Mucosa of rectum (tissue), 2 donors: ENCODE results near the gene IL37.
"Not testable (repeated sequence)": the region's sequence is repeated elsewhere in the genome, so short reads cannot be mapped to it uniquely, and the experiment has no call there.

Experiments used
- H3K27ac ChIP-seq, 2 donors: one replicate each; pipeline ENCODE4 v1.7.0; 2013; ENCODE audit warnings: inconsistent platforms in 2 of 2, low read depth in 2 of 2, low read length in 2 of 2
- H3K27me3 ChIP-seq, 2 donors: one replicate each; pipeline ENCODE4 v1.7.0; 2013; ENCODE audit warnings: low read length in 2 of 2; ENCODE audit not compliant: control insufficient read depth in 2 of 2, insufficient read depth in 2 of 2
- H3K36me3 ChIP-seq, 2 donors: one replicate each; pipeline ENCODE4 v1.7.0; 2013; ENCODE audit warnings: low read length in 2 of 2; ENCODE audit not compliant: control insufficient read depth in 2 of 2, insufficient read depth in 2 of 2
- H3K4me1 ChIP-seq, 2 donors: one replicate each; pipeline ENCODE4 v1.7.0; 2013; ENCODE audit warnings: low read length in 2 of 2, mild to moderate bottlenecking in 1 of 2; ENCODE audit not compliant: control insufficient read depth in 2 of 2, insufficient read depth in 2 of 2
- H3K4me3 ChIP-seq, 2 donors: one replicate each; pipeline ENCODE4 v1.7.0; 2013; ENCODE audit warnings: low read length in 2 of 2
- H3K9ac ChIP-seq, 2 donors: one replicate each; pipeline ENCODE4 v1.7.0; 2013; ENCODE audit warnings: low read length in 2 of 2, low read depth in 1 of 2, mild to moderate bottlenecking in 1 of 2
- H3K9me3 ChIP-seq, 2 donors: one replicate each; pipeline ENCODE4 v1.7.0; 2013; ENCODE audit warnings: low read length in 2 of 2; ENCODE audit not compliant: control insufficient read depth in 2 of 2
- donor health status: healthy.
- donor health status: Normal muscosa, but diverticular disease.

IL37 gene

GRCh38 chr2:112908559-112908958 lies 2.4 kb upstream of the IL37 start:
- not testable (repeated sequence) for H3K27ac ChIP-seq, H3K27me3 ChIP-seq, H3K4me1 ChIP-seq, H3K4me3 ChIP-seq, H3K9me3 ChIP-seq, H3K9ac ChIP-seq, H3K36me3 ChIP-seq

GRCh38 chr2:112910219-112910618 lies 746 bp upstream of the IL37 start:
- Histone ChIP-seq H3K9me3 (no peaks in the 10 kb centered on the region), H3K9ac (no peak overlapping the region), H3K27ac (no peak overlapping the region), H3K4me3 (no peak overlapping the region), H3K4me1 (no peaks in the 10 kb centered on the region), H3K36me3 (no peaks in the 10 kb centered on the region), H3K27me3 (no peaks in the 10 kb centered on the region)

GRCh38 chr2:112912403-112912802 lies 1.4 kb downstream of the IL37 start:
- no peak overlapping the region for H3K9ac ChIP-seq
- H3K4me1 ChIP-seq: no peaks in the 10 kb centered on the region
- H3K27me3 ChIP-seq: no peaks in the 10 kb centered on the region
- H3K36me3 ChIP-seq: no peaks in the 10 kb centered on the region
- H3K9me3 ChIP-seq: no peaks in the 10 kb centered on the region
- H3K27ac ChIP-seq: no peak overlapping the region
- no peak overlapping the region for H3K4me3 ChIP-seq

GRCh38 chr2:112915300-112916144 lies 4.6 kb downstream of the IL37 start:
- no peak overlapping the region for H3K27ac ChIP-seq

GRCh38 chr2:112916145-112916571 lies 5.2 kb downstream of the IL37 start:
- H3K36me3 ChIP-seq: no peaks in the 10 kb centered on the region
- H3K4me1 ChIP-seq: no peaks in the 10 kb centered on the region
- H3K4me3 ChIP-seq: no peak overlapping the region
- no peaks in the 10 kb centered on the region for H3K27me3 ChIP-seq
- H3K27ac ChIP-seq: no peak overlapping the region
- no peaks in the 10 kb centered on the region for H3K9me3 ChIP-seq
- no peak overlapping the region for H3K9ac ChIP-seq

More at GRCh38 chr2:112915300-112916144, 4.6 kb downstream of the IL37 start:
- Histone ChIP-seq H3K4me1 (no peaks in the 10 kb centered on the region), H3K4me3 (no peak overlapping the region), H3K9ac (no peak overlapping the region), H3K9me3 (no peaks in the 10 kb centered on the region), H3K36me3 (no peaks in the 10 kb centered on the region), H3K27me3 (no peaks in the 10 kb centered on the region)

- no peak overlapping the region for H3K9ac ChIP-seq
- H3K4me3 ChIP-seq: no peak overlapping the region
- H3K4me1 ChIP-seq: no peaks in the 10 kb centered on the region
- no peaks in the 10 kb centered on the region for H3K9me3 ChIP-seq
- no peaks in the 10 kb centered on the region for H3K27me3 ChIP-seq
- H3K36me3 ChIP-seq: no peaks in the 10 kb centered on the region
- no peak overlapping the region for H3K27ac ChIP-seq
Observed at GRCh38 chr2:112916625-112917247, 5.8 kb downstream of the IL37 start.

- H3K36me3 ChIP-seq: no peaks in the 10 kb centered on the region
- no peak overlapping the region for H3K27ac ChIP-seq
- H3K9ac ChIP-seq: no peak overlapping the region
- H3K27me3 ChIP-seq: no peaks in the 10 kb centered on the region
- no peak overlapping the region for H3K4me3 ChIP-seq
- H3K9me3 ChIP-seq: no peaks in the 10 kb centered on the region
- H3K4me1 ChIP-seq: peaks cover 5 to 6% of the 10 kb centered on the region in 2 donors
Observed at GRCh38 chr2:112917856-112918255, 6.9 kb downstream of the IL37 start.

GRCh38 chr2:112918256-112918655 lies 7.3 kb downstream of the IL37 start:
- no peak overlapping the region for H3K4me3 ChIP-seq
- peaks cover 5 to 6% of the 10 kb centered on the region in 2 donors for H3K4me1 ChIP-seq
- H3K27me3 ChIP-seq: no peaks in the 10 kb centered on the region
- H3K9ac ChIP-seq: no peak overlapping the region
- H3K27ac ChIP-seq: no peak overlapping the region
- H3K36me3 ChIP-seq: no peaks in the 10 kb centered on the region
- H3K9me3 ChIP-seq: no peaks in the 10 kb centered on the region

- Histone ChIP-seq H3K9me3 (no peaks in the 10 kb centered on the region), H3K36me3 (no peaks in the 10 kb centered on the region), H3K4me3 (no peak overlapping the region), H3K27me3 (no peaks in the 10 kb centered on the region), H3K27ac (no peak overlapping the region), H3K9ac (no peak overlapping the region), H3K4me1 (peaks cover 10 to 12% of the 10 kb centered on the region in 2 donors)
Observed at GRCh38 chr2:112919086-112919485, 8.1 kb downstream of the IL37 start.

GRCh38 chr2:112920923-112921532 lies 10.1 kb downstream of the IL37 start:
- H3K4me3 ChIP-seq: no peak overlapping the region
- H3K27ac ChIP-seq: no peak overlapping the region
- peaks cover 22 to 23% of the 10 kb centered on the region in 2 donors for H3K4me1 ChIP-seq
- H3K9me3 ChIP-seq: no peaks in the 10 kb centered on the region
- no peaks in the 10 kb centered on the region for H3K36me3 ChIP-seq
- no peaks in the 10 kb centered on the region for H3K27me3 ChIP-seq
- H3K9ac ChIP-seq: no peak overlapping the region
